ENCODE results near the gene ZNF239.
"Not testable (repeated sequence)": the region's sequence is repeated elsewhere in the genome, so short reads cannot be mapped to it uniquely, and the experiment has no call there.

ZNF239 gene

GRCh38 chr10:43574001-43574892 is at the start of gene ZNF239:
Gene ZNF239 (minus strand): TSS chr10:43574616. CDS start chr10:43558079, 16,537 bp downstream.
- peak; percentile 72 to 74 for DNase-seq (ENCODE audit: low read depth in 2 of 2)

GRCh38 chr10:43623351-43623750 is 48.9 kb upstream of the ZNF239 start:
- no peak for DNase-seq (ENCODE audit: low read depth in 2 of 2)

GRCh38 chr10:43622038-43622437 is 47.6 kb upstream of the ZNF239 start:
- no peak for DNase-seq (ENCODE audit: low read depth in 2 of 2)

GRCh38 chr10:43619368-43619767 is 45.0 kb upstream of the ZNF239 start:
- no peak for DNase-seq (ENCODE audit: low read depth in 2 of 2)

- no peak for DNase-seq (ENCODE audit: low read depth in 2 of 2)
Measured at GRCh38 chr10:43616697-43617370, 42.4 kb upstream of the ZNF239 start.

GRCh38 chr10:43610636-43611035 is 36.2 kb upstream of the ZNF239 start:
- no peak for DNase-seq (ENCODE audit: low read depth in 2 of 2)

GRCh38 chr10:43607199-43607573 is 32.8 kb upstream of the ZNF239 start:
- no peak for DNase-seq (ENCODE audit: low read depth in 2 of 2)

GRCh38 chr10:43606323-43607198 is 32.1 kb upstream of the ZNF239 start, which contains the start of gene ZNF485:
Gene ZNF485 (plus strand): TSS chr10:43606438. CDS start chr10:43607051, 613 bp downstream.
- DNase-seq (ENCODE audit: low read depth in 2 of 2) = peak; percentile 46 to 56

- no peak for DNase-seq (ENCODE audit: low read depth in 2 of 2)
Measured at GRCh38 chr10:43605850-43606322, 31.5 kb upstream of the ZNF239 start.

GRCh38 chr10:43601576-43601975 is 27.2 kb upstream of the ZNF239 start:
- not testable (repeated sequence) for DNase-seq (ENCODE audit: low read depth in 2 of 2)

- DNase-seq (ENCODE audit: low read depth in 2 of 2) = no peak
Measured at GRCh38 chr10:43599333-43599732, 24.9 kb upstream of the ZNF239 start.

GRCh38 chr10:43598446-43598845 is 24.0 kb upstream of the ZNF239 start:
- DNase-seq (ENCODE audit: low read depth in 2 of 2) = no peak

- no peak for DNase-seq (ENCODE audit: low read depth in 2 of 2)
Measured at GRCh38 chr10:43596546-43596945, 22.1 kb upstream of the ZNF239 start.

- no peak for DNase-seq (ENCODE audit: low read depth in 2 of 2)
Measured at GRCh38 chr10:43595739-43596298, 21.4 kb upstream of the ZNF239 start.

- no peak for DNase-seq (ENCODE audit: low read depth in 2 of 2)
Measured at GRCh38 chr10:43594944-43595589, 20.7 kb upstream of the ZNF239 start.

GRCh38 chr10:43591303-43591904 is 17.0 kb upstream of the ZNF239 start:
- no peak for DNase-seq (ENCODE audit: low read depth in 2 of 2)

- DNase-seq (ENCODE audit: low read depth in 2 of 2) = not testable (repeated sequence)
Measured at GRCh38 chr10:43586730-43587115, 12.3 kb upstream of the ZNF239 start.

- DNase-seq (ENCODE audit: low read depth in 2 of 2) = no peak
Measured at GRCh38 chr10:43585981-43586729, 11.7 kb upstream of the ZNF239 start.

GRCh38 chr10:43585046-43585445 is 10.6 kb upstream of the ZNF239 start:
- no peak for DNase-seq (ENCODE audit: low read depth in 2 of 2)

- DNase-seq (ENCODE audit: low read depth in 2 of 2) = no peak
Measured at GRCh38 chr10:43584051-43584450, 9.6 kb upstream of the ZNF239 start.

Measured in activated CD4-positive, alpha-beta T cell treated with anti-CD3 and anti-CD28 coated beads for 24 hours (primary cell).